Activated CD4-positive, alpha-beta T cell treated with anti-CD3 and anti-CD28 coated beads, Interleukin-10, Interleukin-2, amounts not matched to agents 100 ng/mL and 50 ng/mL, durations not matched to agents 16 hours and 8 hours (primary cell): Measurements from ENCODE around the gene LRRK1.

Experiments used
- DNase-seq: peaks from one replicate; pipeline ENCODE4 v3.0.0-alpha.2; 2020

Gene LRRK1

DNA sequence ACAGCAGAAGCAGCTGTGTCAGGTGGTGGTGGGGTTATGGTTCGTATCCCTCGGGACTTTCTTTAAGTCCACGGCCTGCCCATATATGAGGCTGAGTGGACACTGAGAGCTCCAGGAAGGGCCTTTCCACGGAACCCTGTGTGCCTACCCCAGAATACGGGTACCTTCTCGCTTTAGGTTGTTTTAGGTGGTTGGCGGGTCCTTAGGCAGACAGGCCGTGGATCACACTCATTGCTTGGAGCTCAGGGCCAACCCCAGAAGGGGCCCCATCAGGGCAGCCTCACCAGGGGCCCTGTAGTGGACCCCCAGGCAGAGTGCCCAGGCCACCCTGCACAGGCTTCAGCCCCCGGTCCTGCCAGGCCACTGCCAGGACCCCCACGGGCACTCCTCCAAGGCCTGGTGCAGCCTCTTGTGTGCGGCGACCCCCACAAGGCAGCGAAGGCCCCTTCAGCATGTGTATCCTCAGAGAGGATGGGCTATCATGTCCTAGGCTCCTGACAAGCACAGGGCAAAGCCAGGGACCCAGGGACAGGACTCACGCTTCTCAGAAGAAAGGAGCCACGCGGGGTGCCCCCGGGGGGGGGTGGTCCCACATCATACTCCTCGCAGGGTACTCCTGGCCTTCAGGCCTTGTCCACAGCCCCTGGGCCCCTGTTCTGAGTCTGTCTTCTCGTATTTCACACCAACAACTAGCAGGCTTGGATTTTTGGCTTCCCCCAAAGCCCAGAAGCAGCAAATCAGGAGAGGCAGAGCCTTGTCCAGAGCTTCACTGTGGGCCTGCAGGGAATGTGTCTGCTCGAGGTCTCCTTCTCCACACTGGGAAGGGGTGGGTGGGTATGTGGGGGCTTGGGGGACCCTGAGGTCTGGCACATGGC is 93.4 kb downstream of the LRRK1 start:
- no peak for DNase-seq

DNA sequence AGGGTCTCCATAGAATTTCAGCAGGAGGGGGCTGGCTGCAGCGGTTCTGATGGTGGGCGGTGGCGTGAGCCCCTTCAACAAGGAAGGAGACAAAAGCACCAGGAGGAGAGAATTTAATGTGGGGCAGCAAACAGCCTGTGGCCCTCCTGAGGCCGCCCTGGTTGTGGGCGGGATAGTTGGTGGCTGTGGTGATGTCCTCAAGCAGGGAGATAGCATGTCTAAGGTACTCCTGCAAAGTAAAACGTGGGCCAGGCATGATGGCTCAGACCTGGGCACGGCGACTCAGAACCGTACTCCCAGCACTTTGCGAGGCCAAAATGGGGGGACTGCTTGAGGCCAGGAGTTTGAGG is 94.0 kb downstream of the LRRK1 start:
- DNase-seq = no peak

DNA sequence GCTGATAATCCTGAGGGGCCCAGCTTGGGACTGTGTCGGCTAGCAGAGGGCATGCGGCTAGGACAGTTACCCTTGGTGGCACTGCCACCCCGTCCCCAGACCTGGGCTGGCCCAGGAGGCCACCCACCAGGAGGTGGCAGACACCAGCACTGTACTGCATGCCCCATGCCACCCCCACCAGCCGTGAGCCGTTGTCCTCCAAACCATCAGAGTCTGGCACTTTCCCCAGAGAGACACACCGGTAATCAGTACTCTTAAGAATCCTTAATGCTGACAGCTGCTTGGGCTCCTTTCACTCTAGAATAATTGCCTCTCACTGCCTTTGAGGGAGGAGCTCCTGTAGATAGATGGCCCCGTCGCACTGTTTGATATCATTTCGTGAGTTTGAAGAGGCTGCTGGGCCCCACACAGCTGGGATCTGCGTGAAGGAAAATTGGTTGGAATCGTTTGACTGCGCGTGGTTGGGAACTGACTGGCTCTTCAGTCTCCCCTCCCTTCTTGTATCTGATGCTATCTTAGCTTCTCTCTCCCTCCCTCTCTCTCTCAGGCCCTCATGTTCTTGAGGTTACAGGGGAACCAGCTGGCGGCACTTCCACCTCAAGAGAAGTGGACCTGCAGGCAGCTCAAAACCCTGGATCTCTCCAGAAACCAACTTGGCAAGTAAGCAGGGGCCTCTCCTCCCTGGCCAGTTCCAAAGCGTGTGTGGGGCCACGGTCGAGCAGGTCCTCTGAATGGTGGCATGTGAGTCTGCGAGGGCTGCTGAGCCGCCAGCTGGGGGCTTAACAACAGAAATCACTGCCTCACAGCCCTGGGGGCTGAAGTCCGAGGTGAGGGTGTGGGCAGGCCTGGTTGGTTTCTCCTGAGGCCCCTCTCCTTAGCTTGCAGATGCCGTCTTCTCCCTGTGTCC is 94.9 kb downstream of the LRRK1 start:
- DNase-seq = no peak

DNA sequence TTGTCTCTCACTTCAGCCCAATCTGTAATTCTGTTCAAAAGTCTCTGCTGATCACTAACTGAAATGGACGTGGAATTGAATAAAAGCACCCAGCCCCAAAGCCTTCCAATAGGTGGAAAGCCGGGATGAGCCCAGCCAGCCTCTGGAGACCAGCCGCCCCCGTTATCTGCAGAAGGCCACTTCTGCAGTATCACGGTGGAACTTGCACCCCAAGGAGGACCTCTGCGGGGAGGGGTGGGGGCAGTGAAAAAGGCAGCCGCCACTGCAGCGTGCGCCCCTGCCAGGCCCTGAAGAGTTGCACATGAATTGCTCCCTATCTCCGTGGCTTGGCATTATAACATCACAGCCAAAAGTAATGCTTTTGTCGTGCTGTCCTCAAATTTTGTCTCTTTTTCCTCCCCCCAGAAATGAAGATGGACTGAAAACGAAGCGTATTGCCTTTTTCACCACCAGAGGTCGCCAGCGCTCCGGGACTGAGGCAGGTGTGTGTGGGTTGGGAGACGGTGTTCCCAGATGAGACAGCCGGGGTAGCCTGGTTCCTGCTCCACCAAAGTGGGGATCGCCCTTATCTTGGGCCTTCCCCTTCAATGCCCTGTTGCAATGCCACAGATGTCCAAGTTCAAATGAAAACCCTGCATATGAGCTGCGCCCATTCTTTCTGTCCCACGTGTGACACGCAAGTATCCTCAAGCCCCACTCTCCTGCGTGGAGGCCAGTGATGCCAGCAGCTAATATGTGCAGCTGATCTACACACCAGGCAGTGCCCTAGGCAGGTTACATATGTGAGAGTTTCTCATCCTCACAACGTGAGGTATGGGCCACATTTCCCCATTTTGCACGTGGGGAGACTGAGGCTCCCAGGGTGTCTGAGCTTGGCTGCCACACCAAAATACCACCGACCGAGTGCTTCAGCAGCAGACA is 96.0 kb downstream of the LRRK1 start:
- DNase-seq = peak; percentile 74

DNA sequence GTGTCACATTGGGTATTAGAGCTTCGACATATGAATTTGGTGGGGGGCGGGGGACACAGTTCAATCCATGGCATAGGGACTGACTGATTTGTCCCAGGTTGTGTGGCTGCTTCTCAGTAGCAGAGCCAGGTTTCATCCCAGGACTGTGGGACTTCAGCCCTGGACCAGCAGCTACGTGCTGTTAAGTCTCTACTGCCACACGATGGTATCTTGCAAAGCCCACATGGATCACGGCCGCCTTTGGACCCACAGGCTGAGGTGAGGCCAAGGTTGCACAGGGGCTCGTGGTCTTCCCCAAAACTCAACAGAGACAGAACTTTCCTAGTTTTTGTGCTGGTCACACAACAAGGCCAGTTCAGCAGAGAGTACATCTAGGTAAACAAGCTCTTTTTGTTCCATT is 97.4 kb downstream of the LRRK1 start:
- no peak for DNase-seq

DNA sequence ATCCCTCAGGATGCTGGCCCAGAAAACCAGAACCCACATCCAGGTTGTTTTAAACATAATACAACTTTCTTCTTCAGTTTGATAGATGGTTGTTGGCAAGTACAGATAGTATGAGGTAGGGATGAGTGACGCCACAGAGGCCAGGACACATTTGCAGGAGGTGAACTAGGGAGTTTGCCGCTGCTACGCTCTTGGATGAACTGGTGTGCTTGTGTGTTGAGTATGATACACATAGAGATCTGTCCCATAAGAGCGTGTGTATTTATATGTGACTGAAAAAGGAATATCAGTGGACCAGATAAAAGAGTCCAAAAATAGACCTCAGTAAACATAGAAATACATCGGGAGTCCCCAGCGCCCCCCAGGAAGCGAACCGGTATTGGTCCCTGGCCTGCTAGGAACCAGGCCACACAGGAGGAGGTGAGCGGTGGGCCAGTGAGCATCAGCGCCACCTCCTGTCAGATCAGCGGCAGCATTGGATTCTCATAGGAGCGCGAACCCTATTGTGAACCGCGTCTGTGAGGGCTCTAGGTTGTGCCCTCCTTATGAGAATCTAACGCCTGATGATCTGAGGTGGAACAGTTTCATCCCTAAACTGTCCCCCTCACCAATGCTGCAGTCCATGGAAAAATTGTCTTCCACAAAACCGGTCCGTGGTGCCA is 98.1 kb downstream of the LRRK1 start:
- DNase-seq = no peak

DNA sequence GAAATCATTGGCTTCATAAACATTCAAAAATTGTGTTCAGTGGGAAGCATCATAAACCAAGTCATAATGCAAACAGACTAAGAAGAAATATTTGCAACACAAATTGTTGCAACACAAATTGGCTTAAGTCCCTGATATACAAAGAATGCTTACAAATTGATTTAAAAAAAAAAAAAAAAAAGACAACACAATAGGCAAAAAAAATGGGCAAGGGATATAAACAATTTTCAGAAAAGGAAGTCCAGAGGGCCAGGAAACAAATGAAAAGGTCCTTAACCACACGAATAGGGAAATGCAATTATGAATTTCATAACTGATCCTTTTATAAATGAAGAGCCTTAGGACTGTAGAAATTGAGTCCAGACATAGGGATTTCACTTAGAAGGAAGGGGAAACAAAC is 98.9 kb downstream of the LRRK1 start:
- DNase-seq = no peak

DNA sequence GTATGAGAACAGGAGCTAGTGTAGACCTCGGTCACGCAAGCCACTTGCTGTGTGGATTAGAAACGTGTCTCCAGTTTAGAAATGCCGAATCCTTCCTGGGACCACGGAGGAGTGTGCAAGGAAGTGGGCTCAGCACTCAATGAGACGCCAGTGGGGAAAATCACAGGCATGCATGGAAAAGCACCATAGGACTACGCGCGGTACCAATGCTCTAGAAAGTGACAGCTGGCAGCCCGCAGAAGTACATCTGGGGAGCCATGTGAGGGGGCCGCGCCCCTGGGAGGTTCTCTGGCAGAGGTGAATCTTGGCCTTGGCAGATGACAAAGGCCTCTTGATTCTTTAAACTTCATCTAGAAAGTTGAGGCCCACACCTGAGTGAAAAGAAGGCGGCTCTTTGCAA is 99.3 kb downstream of the LRRK1 start:
- DNase-seq = no peak

DNA sequence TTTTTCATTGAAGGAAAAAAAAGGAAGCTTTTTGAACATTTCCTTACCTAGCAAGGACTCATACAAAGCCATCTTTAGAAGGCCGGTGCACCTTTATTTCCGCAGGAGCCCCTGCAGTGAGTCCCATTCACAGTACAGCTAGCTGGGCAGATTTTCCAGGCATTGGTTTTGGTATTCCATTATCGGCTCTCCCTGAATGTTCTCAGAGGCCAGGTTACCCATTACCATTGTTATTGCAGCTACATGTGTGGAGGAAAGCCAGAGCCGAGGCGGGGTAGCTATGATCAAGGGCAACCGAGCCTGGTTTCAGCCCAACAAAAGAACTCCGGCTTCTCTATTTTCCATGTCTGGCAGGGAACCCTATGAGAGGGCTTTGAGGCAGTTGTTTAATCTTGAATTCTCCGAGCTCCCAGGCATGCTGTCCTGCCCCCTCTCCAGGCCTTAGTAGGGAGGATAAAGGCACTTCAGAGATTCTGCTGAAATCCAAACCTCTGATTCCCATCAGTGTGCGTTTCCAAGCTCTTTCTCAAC is 100.3 kb downstream of the LRRK1 start:
- DNase-seq = no peak

DNA sequence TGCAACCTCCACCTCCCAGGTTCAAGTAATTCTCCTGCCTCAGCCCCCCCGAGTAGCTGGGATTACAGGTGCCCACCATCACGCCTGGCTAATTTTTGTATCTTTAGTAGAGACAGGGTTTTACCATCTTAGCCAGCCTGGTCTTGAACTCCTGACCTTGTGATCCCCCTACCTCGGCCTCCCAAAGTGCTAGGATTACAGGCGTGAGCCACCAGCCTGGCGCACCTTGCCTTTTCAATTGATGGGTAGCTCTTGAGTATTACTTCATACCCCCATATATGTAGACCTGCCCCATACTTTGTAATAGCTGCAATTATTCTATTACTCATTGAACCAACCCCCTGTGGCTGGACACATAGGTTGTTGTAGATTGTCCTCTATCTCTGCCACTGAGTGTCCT is 101.3 kb downstream of the LRRK1 start:
- DNase-seq = no peak

DNA sequence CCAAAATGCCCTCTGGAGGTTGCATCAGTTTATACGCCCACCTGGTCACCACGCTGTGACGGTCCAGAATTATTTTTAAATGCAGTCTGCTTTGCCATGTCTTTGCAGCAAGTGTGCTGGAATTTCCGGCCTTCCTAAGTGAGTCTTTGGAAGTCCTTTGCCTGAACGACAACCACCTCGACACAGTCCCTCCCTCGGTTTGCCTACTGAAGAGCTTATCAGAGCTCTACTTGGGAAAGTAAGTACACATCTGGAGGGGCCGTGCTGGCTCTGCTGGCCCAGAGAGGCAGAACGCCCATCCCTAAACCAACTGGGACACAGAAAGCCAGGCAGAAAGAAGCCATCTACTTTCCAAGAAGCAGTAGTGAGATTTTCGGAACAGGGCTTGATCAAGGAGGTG is 101.8 kb downstream of the LRRK1 start:
- DNase-seq = no peak

DNA sequence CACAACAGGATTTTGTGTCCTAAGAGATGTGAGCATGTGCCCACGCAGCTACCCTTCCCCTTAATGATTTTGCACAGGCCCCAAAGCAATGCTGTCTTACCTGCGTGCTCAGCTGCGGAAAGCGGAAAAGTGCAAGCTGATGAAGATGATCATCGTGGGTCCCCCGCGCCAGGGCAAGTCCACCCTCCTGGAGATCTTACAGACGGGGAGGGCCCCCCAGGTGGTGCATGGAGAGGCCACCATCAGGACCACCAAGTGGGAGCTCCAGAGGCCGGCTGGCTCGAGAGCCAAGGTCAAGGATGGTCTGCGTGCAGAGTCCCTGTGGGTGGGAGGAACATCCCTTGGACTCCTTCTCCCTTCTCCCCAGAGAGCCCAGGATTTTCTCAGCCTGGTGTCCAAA is 103.1 kb downstream of the LRRK1 start:
- no peak for DNase-seq

DNA sequence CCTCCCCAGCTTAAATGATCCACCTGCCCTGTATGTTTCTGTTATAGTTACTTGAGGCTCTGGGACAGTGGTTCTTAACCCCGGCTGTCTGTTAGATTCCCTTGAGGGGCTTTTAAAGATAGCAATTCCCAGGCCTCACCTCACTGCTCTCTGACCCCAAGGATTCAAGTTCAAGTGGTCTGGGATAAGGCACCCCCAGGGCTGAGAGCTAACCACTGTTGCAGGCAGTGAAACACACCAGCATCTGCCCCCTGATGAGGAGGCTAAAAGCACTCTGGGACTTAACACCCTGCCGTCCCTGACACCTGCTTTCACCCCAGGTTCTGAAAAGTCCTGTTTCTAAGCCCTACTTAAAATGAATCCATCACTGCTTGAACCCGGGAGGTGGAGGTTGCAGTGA is 103.7 kb downstream of the LRRK1 start:
- DNase-seq = no peak

DNA sequence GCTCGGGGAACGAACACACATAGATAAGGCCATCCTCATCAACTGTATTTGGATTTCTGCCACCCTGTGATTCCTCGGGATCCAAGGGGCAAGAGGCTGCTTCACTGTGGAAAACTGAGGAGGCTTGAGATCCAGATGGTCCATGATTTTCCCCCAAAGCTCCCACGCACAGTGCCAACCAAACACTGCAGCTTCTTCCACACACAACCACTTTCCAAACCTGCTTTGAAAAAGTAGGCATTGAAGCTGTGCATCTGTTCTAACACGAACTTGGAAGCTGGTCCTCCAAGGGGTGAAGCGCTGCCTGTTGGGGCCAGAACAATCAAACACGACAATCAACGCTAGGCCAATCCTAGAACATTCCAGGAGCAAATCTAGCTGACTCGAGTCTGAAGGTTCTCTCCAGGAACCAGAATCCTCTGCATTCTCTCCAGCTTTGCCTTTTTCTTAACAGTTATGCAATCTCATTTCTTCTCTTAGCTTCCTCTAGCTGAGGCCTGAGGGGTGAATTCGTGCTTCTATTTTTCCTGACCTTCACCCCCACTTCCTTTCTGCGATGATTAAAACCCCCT is 104.4 kb downstream of the LRRK1 start:
- DNase-seq = no peak

DNA sequence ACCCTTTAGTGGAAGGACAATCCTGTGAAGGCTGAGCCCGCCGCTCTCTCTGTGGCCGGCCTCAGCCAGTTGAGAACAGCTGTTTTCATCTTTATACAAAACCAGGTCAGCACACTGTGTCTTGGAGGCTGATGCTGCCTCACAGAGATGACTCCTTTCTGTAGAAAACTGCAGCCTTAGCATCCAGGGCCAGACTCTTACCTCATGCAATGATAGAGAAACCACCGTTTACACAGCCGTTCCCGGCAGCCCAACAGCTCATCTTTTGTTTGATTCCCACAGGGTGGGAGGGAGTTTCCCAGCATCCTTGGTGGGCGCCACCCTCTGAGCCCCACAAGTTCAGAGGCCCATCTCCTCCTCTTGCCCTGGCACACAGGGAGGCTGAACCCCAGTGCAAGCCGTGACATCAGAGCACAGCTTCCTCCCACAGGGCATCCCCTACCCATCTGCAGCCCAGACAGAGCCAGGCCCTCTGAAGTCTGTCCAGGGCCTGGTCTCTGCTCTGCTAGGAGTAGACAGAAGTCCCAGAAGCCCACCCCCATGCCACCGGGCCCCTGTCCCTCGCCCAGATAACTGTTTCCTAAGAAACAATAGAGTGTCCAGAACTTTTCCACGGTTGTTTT is 105.0 kb downstream of the LRRK1 start:
- DNase-seq = no peak

DNA sequence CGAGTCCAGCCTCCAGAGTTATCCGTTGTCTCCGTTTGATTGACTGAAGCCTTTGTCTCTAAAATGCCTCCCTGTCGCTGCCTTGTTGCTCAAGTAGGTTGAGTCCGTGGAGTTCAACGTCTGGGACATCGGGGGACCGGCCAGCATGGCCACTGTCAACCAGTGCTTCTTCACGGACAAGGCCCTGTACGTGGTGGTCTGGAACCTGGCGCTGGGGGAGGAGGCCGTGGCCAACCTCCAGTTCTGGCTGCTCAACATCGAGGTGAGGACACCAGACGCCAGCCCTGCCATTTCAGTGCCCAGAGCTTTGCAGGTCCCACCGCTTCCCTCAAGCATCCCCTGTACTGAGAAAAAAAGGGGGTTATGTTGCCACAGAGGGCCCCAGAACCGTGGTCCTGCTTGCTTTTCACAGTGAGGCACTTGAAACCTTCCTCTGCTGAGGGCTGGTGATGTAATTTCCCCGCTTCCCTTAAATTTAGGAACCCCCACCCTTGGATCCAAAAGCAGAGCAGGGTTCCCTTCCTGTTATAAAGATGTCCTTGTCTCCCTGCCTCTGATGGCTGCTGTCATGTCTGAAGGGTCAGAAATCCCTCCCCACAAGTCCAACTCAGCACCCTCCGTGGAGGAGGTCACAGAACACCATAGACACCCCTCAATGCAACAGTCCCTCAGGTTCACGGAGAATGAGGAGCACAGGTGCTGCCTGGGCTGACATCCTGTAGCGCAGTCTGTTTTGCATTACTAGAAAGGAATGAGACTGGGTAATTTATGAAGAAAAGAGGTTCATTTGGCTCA is 105.7 kb downstream of the LRRK1 start:
- DNase-seq = no peak

DNA sequence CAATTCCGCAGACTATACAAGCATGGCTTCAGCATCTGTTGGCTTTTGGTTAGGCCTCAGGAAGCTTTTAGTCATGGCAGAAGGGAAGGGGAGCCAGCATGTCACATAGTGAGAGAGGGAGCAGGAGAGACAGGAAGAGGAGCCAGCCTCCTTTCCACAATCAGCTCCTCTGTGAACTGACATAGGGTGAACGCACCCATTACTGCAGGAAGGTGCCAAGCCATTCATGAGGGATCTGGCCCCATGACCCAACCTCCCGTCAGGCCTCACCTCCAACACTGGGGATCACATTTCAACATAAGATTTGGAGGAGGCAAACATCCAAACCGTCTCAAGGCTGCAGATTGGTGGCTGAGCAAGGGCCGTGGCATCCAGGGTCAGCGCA is 106.3 kb downstream of the LRRK1 start:
- DNase-seq = no peak

DNA sequence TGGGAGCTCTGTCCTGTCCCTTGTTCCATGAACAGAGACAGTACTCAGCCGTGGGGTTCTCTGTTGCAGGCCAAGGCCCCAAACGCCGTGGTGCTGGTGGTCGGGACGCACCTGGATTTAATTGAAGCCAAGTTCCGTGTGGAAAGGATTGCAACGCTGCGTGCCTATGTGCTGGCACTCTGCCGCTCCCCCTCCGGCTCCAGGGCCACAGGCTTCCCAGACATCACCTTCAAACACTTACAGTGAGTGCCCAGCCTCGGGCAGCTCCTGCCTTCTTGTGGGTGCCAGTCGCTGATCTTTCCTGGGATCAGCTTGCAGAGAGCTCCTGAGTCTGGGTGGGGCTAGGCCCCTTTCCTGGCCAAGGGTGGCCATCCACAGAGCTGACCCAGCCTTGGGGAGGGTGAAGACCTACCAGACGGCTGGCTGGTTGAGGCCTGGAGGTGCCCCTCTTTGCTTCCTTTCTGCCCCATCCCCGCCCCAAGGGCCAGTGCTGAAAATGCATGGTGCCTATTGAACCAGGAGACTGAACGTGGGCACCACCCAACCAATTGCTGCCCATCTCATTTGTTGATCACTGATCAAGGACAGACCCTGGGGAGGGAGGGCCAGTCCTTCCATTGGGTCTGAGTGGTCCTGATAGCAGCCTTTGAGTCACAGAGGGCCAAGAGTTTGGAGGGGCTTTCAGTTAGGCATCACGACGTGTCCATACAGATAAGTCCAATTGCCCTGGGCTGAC is 106.9 kb downstream of the LRRK1 start:
- no peak for DNase-seq

DNA sequence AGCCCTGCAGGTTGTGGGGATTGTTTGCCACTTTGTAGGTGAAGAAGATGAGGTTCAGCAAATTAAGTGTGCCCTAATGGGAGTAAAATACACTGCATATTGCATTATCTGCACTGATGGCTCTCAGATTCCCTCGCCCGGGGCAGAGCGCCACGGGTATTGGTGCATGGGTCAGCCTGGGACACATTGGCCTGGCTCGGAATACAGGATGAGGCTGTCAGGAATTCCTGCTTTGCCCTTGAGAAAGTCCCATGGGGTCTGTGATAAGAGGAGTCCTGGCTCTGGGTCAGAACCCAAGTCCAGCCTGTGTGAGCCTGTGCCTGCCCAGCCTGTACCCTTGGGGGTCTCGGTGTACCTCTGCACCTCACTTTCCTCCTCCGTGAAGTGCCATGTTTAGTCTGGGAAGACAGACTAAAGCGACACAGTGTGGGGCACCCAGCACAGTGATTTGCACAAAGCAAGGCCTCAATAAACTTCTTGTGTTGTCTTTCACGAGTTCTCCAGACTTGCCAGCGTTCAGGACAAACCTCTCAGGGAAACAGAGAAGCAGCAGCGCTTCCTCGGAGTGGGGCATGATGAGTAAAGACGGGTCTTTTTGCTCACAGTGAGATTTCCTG is 107.6 kb downstream of the LRRK1 start:
- DNase-seq = no peak
